Endothelial cell (in vitro differentiated cells): Measurements from ENCODE around the gene DHX32. TPM values are rescaled to one million over a fixed set of nuclear protein-coding genes. Genes with fewer than 3 reads are reported as not detected.

ENCODE experiments used
- DNase-seq: peaks from one replicate; pipeline ENCODE4 v3.0.0; 2021; ENCODE audit warnings: low spot score
- H3K27ac Mint-ChIP-seq: one replicate; pipeline ENCODE4 v1.8.0; 2021; ENCODE audit warnings: mixed read lengths, inconsistent platforms; ENCODE audit not compliant: unreplicated experiment
- H3K27me3 Mint-ChIP-seq: one replicate; pipeline ENCODE4 v1.8.0; 2021; ENCODE audit warnings: mild to moderate bottlenecking, moderate library complexity, mixed read lengths, inconsistent platforms; ENCODE audit not compliant: unreplicated experiment
- H3K36me3 Mint-ChIP-seq: one replicate; pipeline ENCODE4 v1.8.0; 2021; ENCODE audit warnings: mild to moderate bottlenecking, low read depth, mixed read lengths, inconsistent platforms; ENCODE audit not compliant: unreplicated experiment
- H3K4me1 Mint-ChIP-seq: one replicate; pipeline ENCODE4 v1.8.0; 2021; ENCODE audit warnings: mild to moderate bottlenecking, mixed read lengths, inconsistent platforms; ENCODE audit not compliant: unreplicated experiment
- H3K4me3 Mint-ChIP-seq: one replicate; pipeline ENCODE4 v1.8.0; 2021; ENCODE audit warnings: mild to moderate bottlenecking, mixed read lengths, inconsistent platforms; ENCODE audit not compliant: unreplicated experiment
- H3K9me3 Mint-ChIP-seq: one replicate; pipeline ENCODE4 v1.8.0; 2021; ENCODE audit warnings: mixed read lengths, inconsistent platforms; ENCODE audit not compliant: unreplicated experiment
- CTCF ChIP-seq: fragments of 200-600 bp; sonication (generic); IDR thresholded peaks from one replicate; pipeline ENCODE4 v1.5.0; 2021; ENCODE audit warnings: antibody characterized with exemption; ENCODE audit not compliant: unreplicated experiment
- total RNA-seq: library from RNA; stranded (reverse); fragmentation: NEBNext Ultra II Directional; extraction: Animal tissue kit (Norgen Biotek cat#: 25700); gene quantifications from one replicate; pipeline ENCODE4 v1.2.1, GENCODE V29; 2021; ENCODE audit not compliant: unreplicated experiment

Gene DHX32
- total RNA-seq, 1 donor from 2014 or later, result 54.0 TPM

DNA sequence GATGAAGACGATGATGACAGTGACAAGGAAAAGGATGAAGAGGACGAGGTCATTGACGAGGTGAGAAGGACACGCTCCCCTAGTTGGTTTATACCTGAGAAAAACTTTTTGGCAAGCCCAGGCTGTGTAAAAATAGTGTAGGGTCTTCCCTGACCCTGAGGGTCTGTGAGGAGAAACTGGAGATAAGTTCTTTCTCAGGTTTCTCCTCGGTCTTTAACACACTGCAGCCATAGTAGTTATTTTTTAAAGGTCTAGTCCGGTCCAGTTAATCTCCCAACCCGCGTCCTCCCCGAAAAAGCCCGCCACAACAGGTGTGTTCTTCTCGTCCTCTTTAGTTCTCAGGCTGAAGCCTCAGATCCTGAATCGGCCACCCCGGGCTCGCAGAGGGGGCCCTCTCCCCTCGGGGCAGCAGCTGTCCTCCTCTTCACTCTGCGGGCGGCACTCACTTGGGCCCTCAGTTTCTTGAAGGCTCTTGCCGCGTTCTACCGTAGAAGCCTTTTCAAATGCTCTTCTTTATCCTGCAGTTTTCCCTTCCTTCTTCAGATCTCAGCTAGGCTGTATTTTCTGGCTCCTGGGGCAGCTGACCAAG, 57.3 kb downstream of the DHX32 start:
- no peak for TF ChIP-seq CTCF
- Mint-ChIP-seq H3K27ac (no peak overlapping the region), H3K27me3 (peaks cover 3% of the 10 kb centered on the region), H3K4me3 (no peak overlapping the region), H3K4me1 (peaks cover 6% of the 10 kb centered on the region), H3K9me3 (no peaks in the 10 kb centered on the region), H3K36me3 (peaks cover 7% of the 10 kb centered on the region)
- peak; percentile 12 for DNase-seq

DNA sequence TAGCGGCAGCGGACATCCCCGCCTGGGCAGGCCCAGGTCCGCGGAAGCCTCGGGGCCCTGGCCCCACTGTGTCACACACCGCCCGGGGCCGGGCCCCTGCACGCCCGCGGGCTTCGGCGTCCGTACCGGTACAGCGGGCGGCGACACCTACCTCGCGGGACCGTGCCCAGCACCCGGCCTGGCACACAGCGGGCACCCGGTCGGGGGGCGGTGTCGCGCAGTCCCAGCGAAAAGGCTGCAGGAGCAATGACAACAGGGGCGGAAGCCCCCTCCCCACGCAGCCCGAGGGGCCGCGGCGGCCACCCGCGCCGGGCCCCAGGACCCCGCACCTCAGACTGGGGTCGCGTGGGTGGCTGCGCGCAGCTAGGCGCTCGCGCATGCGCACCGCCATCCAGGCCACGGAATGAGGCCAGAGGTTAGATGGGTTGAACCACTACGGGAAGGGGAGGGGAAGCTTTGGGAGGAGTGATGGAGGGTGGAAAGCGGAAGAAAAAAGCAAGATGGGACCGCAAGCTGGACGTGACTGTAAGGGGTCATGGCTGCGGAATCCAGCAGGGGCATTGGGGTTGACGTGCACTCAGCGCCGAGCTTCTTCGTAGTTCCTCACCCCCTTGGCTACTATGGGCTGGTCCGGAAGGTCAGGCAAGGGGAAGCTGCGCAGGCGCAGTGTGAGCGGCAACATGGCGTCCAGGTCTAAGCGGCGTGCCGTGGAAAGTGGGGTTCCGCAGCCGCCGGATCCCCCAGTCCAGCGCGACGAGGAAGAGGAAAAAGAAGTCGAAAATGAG, 58.0 kb downstream of the DHX32 start, which contains the start of the genes BCCIP and UROS:
TSS of gene BCCIP (plus strand) at position 669 of the 785 bp plus-strand sequence. CDS start at position 681, 12 bp downstream.
TSS of gene UROS (minus strand) at position 381 of the 785 bp plus-strand sequence. CDS start 6,759 bp downstream, outside the sequence.
- Mint-ChIP-seq H3K4me3 (peak within 1 kb of the TSS; percentile 91), H3K27ac (no peak within 1 kb of the TSS), H3K4me1 (peaks cover 6% of the 10 kb centered on the region), H3K36me3 (peaks cover 3% of the 10 kb centered on the region), H3K9me3 (no peaks in the 10 kb centered on the region), H3K27me3 (no peaks in the 10 kb centered on the region)
- TF ChIP-seq CTCF, result no peak
- peak; percentile 82 for DNase-seq

DNA sequence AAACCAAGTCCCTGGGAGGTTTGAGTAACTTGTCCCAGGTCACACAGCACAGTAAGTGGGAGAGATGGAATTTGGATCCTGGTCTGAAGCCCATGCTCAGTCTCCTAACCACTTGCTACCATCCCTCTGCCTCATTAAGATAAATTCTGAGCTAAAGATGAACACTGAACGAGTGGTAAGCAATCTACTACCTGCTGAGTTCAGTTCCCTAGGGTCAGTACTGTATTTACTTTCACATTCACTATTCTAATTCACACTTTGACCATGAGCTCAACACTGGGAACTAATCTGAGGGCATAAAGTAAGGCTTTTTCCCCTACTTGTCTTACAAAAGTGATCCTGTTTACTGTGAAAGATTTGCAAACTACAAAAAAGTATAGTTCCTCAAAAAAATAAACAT, 60.4 kb downstream of the DHX32 start:
- Mint-ChIP-seq H3K4me3 (no peak overlapping the region), H3K36me3 (peaks cover 2% of the 10 kb centered on the region), H3K27ac (no peak overlapping the region)

GRCh38 chr10:125817337-125817946, 63.6 kb downstream of the DHX32 start:
- Mint-ChIP-seq H3K27me3 (peaks cover 2% of the 10 kb centered on the region), H3K27ac (no peak overlapping the region), H3K36me3 (peaks cover 16% of the 10 kb centered on the region), H3K4me1 (peaks cover 6% of the 10 kb centered on the region), H3K4me3 (no peak overlapping the region), H3K9me3 (no peaks in the 10 kb centered on the region)
- DNase-seq, result no peak
- no peak for TF ChIP-seq CTCF

More for the DNA sequence above, 60.4 kb downstream of the DHX32 start:
- Mint-ChIP-seq H3K4me1 (peaks cover 6% of the 10 kb centered on the region), H3K27me3 (peaks cover 2% of the 10 kb centered on the region), H3K9me3 (no peaks in the 10 kb centered on the region)
- DNase-seq, result no peak
- no peak for TF ChIP-seq CTCF
